NCI-H1417 treated with DMSO at 0.1 percent for 48 hours (cell line): ENCODE data around the gene CUX1.
"Not testable (repeated sequence)": the region's sequence is repeated elsewhere in the genome, so short reads cannot be mapped to it uniquely, and the experiment has no call there.

Source experiments
- DNase-seq: peaks from one replicate; lab custom pipeline; 2025; lab: John Stamatoyannopoulos, UW

The CUX1 gene

DNA sequence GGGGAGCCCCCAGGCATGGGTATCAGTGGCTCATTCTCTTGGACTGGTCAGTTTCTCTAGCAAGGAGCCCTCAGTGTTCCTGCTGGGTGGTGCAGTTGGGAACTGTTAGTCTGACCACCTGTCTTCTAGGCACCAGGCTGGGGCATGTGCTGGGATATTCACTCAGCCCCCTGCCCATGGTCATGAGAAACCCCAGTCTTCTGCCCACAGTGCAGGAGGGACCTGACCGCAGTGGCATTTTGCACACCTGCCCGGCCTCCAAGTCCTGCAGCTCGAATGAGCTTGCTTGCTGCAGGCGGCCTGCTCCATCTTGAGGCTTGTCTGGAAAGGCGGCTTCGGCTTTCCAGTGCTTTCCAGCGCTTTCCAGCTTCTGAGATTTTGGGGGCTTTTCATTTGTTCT, 36.3 kb downstream of the CUX1 start:
- DNase-seq: no peak

DNA sequence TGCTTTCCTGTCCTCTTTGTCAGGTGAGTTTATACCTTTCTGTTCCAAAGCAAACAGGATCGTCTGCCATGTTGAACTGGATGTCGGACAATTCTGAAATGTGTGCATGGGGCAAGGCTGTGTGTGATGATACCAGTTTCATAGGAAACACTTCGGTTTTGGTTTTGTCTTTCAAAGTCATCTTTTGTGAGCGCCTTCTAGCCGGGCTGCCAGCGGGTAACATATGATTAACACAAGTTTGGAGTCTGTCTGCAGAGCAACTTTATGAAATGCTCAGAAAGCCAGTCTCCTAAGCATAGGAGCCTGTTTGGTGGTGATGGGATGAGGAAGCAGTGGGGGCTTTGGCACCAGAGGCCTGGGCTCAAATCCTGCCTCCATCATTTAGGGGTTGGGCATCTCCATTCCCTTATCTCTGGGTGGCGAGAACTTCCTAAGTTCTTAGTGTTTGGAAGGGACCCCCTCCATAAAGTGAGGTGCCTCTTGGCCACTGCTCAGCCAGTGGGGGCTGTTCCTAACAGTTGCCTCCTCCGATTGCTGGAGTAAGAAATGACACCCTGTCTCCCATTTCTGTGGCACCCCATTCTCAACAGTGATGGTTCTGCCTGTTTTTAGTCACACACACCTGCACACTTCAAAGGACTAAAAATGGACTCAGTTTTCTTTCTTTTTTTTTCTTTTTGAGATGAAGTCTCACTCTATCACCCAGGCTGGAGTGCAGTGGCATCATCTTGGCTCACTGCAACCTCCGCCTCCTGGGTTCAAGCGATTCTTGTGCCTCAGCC, 36.8 kb downstream of the CUX1 start:
- no peak for DNase-seq

DNA sequence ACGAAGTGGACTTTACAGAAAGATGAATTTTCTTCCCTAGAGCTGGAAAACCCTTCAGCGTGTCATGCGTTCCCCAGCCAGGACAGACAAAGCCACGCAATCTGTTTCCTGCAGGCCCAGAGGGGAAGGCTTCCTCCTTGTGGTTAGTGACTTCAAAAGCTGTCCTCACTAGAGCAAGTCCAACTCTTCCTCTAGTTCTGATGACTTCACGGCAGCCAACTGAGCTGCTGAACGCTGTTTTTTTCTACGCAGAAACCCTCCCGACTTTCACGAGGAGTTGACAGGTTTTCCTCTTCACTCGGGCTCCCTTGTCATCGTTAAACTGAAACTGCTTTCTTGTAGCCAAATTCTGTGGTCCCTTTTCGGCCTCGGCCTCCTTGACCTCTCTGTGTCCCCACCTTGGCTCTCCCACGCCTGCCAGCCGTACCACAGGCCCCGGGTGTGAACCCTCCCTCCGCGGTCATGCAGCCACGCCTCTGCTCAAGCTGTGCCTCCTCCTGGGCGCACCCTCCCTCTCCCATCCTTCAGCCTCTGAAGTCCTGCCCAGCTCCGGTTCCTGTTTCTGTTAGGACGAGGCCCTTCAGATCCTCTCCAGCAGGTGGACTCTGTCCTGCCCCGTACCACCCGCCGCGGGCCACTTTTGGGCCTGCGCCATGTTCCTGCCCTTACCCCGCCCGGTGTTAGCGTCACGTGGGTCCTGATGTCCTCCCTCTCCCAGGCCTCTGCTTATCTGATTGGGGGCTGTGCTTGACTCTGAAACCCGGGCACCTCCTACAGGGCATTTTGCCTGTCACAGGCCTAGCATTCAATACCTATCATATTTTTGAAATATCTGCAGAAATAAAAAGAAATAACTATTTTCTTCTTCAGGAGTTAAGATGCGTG, 39.3 kb downstream of the CUX1 start:
- no peak for DNase-seq

DNA sequence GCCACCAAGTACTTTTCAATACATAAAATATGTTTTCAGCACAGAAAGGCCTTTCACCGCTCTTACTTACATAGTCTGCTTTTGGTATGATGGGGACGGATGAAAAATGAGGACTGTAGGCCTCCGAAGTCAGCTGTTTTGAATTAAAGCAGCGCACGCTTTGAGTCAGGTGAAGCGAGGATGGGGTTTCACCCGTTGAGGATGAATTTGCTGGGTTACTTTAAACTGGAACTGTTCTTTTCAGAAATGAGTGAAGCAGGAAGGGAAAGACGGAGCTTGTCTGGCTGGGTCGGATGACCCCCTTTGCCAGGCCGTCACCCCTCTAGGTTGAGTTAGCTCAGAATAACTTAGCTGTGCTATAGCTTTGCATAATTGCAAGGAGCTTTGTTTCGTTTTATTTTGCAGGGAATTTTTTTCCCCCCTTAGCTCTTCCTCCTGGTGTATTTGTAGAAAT, 40.0 kb downstream of the CUX1 start:
- DNase-seq: no peak

DNA sequence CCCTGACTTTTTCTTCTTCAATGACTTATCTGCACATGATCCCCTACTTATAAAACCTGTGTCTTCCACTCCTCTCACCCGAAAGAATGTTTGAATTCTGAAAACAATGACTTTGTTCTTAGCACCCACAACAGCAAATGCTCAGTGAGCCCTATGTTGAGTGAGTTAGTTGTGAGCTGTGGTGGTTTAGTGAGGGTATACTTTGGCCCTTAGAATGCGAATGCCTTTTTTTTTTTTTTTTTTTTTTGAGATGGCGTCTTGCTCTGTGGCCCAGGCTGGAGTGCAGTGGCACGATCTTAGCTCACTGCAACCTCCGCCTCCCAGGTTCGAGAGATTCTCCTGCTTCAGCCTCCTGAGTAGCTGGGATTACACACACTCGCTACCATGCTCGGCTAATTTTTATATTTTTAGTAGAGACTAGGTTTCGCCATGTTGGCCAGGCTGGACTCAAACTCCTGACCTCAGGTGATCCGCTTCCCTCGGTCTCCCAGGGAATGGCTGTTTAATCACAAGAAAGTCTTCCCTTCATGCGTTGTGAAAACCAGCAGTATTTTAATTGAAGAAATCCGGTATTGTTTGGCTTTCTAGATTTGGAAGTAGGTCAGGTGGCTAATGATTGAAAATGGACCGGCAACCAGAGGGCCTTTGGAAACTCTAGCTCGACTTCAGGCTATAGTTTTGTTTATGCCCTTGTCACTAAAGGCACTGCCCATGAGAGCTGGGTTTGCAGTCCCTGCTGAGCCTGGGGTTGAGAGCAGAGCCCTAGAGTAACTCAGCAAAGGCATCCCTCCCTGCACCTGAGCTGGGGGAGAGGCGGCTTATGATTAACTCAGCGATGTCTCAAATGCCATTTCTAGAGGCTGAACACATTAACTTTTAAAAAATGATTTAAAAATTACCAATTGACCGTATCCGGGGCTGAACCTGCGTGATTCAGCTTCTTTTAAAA, 41.3 kb downstream of the CUX1 start:
- DNase-seq: no peak

DNA sequence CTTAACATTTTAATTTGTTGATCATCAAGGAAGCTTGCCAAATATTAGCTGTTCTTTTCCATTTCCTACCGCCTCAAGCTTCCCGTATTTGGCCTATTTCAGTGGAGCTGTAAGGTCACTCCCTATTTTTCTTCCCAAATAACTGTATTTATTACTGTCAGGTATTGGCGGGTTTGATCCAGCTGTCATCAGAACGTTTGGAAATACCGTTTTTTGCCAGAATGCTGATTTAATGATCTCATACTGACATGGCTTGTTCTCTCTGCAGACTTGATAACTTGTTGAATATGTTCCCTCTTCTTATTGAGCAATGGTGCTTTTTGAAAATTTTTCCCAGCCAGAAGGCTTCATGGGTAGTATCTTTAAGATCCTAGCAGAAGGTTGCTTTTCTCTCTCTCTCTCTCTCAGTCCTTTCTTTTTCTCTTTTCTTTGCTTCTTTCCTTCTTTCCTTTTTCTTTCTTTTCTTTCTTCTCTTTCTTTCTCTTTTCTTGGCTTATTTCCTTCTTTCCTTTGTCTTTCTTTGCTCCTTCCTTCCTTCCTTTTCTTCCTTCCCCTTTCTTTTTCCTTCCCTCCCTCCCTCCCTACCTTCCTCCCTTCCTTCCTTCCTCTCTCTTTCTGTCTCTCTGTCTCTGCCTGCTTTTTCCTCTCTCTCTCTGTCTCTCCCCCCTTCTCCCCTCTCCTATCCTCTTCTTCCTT, 42.1 kb downstream of the CUX1 start:
- no peak for DNase-seq

DNA sequence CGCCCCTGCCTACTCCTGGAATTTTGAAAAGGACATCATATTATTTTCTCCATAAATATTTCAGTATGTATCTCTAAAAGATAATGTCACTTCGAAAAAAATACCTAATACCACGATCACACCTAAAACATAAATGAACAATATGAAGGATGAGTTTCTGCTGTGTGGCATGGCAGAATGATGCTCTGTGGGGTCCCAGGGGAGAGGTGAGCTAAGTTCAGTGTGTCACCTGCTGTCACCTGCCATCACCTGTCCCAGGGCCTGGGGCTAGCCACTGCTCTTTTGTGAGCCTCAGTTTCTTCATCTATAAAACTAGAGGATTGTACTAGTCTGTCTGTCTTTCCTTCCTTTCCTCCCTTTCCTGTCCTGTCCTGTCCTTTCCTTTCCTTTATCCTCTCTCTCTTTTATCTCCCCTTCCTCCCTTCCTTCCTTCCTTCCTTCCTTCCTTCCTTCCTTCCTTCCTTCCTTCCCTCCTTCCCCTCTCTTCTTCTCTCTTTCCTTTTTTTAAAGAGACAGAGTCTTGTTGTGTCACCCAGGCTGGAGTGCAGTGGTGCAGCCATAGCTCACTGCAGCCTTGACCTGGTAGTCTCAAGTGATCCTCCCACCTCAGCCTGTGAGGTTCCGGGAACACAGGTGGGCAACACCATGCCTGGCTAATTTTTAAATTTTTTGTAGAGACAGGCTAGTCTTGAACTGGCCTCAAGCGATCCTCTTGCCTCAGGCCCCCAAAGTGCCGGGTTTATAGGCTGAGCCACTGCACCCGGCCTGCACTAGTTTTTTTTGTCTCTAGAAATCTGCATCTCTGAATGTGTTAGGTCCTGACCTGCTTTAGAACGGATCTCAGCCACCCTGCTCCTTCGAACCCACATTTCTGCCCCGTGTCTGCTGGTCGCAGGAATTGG, 43.1 kb downstream of the CUX1 start:
- no peak for DNase-seq

DNA sequence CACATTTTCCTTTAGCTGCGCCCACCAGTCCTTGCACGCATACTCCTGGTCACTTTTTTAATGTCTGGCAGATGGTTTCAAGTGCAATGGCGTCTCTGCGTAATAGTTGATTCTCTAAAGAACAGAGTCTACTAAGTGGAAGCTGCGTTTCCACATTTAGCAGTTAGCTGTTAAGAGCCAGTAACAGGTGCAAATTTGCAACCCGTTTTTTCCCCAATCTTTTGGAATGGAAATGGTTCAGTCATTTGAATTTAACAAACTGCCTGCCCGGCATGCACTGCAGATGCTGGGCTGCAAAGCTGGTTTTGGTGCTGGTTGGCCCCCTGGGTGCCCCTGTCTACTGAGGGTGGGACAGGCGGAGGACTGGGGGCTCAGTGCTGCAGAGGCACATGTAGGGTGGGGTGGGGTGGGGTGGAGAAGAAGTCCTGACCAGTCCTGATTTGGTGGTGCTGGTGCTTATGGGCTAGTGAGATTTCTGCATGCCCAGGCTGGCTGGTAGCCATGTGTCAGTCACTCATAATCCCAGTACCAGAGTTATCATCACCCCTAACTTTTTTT, 43.9 kb downstream of the CUX1 start:
- DNase-seq: no peak

DNA sequence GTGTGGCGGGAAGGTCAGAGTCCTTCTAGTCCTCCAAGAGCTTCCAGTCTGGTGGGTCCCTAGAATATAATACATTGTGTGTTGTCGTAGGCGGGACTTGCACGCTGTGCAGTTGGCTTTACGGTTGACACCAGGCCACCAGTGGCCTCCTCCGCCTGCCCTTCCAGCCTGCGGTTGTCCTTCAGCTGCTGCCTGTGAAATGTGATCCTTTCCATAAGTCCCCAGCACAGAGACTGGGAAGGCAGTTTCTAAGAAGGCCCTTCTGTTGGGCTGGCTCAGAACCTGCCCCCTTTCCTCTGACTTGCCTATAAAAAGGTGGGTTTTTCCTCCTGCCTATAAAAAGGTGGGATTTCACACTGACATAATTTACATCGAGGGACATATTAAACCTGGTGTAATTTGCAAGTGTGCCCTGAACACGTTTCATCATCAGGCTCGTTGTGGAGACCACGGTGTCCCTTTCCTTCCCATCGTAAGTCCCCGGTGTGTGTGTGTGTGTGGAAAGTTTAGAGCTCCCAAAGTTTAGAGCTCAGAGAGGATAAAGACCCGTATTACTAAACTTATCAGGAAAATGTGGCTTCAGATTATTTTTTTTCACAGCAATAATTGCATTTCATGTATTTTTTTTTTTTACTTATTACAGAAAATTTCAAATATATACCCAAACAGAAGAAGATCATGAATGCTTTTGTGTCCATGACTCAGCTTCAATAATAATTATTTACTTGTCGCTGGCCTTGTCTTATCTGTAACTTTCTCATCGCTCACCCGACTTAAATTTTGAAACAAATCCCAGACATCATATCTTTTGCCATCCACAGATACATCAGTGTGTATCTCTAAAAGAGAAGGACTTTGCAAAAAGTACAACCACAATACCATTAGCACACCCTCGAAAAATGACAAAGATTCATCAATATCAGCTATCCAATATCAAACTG, 45.1 kb downstream of the CUX1 start:
- DNase-seq: no peak

DNA sequence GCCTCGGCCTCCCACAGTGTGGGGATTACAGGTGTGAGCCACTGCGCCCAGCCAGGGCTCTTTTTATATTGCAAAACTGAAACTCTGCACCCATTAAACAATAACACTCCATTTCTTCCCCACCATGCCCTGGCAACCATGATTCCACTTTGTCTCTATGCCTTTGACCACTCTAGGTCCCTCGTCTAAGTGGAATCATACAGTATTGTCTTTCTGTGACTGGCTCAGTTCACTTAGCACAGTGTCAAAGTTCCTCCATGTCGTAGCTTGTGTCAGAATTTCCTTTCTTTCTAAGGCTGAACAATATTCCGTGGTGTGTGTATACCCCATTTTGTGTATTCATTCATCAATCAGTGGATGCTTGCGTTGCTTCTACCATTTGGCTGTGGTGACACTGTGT, 46.2 kb downstream of the CUX1 start:
- no peak for DNase-seq

DNA sequence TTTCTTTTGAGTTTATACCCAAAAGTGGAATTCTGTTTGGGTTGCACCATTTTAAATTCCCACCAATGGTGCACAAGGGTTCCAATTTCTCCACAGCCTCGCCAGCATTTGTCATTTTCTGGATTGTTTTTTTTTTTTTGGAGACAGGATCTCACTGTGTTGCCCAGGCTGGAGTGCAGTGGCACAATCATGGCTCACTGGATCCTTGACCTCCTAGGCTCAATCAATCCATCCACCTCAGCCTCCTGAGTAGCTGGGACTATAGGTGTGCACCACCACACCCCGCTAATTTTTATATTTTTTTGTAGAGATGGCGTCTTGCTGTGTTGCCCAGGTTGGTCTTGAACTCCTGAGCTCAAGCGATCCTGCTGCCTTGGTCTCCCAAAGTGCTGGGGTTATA, 46.6 kb downstream of the CUX1 start:
- DNase-seq: no peak

DNA sequence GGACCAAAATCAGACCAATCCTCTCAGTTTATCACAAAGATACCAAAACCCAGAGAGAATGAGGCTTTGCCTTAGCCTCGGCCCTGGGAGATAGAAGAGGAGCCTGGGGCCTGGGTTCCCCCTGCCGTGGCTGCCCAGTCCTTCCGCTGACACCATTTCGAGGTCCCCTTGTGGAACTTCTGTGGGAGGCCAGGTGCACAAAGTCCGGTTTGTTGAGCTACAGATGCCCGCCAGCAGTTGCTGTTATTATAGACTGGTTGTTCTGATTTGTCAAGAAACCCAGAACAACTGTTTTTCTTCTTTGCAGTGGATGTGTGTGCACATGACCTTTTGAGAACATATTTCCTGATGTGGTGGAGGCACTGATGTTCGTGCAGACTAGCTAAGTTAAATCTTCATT, 47.6 kb downstream of the CUX1 start:
- DNase-seq: no peak

DNA sequence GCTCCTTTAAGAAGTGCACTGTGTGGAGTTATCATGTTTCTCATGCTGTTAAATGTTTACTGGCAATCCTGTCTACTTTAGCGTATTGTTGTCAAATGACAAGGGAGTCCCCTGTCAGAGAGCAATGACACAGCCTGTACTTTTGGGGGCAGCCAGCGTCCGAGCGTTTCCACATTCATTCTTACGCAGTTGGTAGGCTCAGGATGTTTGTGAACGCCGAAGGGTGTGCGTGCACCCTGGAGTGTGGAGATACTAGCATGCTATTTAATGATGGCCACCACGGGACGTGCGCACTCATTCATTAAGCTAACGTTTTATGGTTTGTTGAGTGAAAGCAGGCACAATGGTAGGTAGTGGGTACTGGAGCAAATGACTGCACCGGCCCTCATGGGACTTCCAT, 48.0 kb downstream of the CUX1 start:
- no peak for DNase-seq

DNA sequence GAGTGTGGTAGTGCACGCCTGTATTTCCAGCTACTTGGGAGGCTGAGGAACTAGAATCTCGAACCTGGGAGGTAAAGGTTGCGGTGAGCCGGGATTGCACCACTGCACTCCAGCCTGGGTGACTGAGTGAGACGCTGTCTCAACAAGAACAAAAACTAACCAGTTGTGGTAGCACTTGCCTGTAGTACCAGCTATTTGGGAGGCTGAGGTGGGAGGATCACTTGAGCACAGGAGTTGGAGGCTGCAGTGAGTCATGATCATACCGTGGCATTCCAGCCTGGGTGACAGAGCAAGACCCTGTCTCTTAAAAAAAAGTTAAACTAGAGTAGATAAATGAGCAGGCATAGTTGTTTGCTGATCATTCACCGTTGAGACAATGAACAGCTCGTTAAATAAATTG, 48.9 kb downstream of the CUX1 start:
- DNase-seq: no peak

DNA sequence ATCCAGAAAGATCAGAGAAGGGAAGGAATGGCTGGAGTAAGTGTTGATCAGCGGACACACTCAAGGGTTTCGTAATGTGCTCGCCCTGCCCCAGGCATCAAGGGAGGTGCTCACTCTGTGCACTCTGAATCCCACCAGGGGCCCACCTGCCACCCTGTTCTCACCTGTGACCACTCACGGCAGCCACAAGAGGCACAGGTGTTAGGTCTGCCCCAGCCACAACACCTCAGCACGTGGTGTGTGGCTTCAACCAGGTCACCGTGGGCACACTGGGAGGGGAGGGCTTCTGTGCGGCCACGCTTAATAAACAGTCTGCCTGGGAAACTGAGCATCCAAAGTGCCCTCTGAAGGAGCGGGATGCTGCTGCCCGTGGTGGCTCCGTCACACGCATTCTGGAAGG, 49.8 kb downstream of the CUX1 start:
- DNase-seq: no peak

DNA sequence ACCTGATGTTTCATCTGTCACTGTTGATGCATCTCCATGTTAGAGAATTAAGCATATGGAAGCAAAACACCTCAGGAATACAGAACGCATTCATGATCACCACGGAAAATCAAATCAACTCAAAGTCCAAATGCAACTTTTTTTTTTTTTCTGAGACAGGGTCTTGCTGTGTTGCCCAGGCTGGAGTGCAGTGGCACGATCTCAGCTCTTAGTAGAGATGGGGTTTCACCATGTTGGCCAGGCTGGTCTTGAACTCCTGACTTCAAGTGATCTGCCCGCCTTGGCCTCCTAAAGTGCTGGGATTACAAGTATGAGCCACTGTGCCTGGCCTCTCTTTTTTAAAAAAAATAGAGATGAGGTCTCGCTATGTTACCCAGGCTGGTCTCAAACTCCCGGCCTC, 50.3 kb downstream of the CUX1 start:
- DNase-seq: not testable (repeated sequence)

DNA sequence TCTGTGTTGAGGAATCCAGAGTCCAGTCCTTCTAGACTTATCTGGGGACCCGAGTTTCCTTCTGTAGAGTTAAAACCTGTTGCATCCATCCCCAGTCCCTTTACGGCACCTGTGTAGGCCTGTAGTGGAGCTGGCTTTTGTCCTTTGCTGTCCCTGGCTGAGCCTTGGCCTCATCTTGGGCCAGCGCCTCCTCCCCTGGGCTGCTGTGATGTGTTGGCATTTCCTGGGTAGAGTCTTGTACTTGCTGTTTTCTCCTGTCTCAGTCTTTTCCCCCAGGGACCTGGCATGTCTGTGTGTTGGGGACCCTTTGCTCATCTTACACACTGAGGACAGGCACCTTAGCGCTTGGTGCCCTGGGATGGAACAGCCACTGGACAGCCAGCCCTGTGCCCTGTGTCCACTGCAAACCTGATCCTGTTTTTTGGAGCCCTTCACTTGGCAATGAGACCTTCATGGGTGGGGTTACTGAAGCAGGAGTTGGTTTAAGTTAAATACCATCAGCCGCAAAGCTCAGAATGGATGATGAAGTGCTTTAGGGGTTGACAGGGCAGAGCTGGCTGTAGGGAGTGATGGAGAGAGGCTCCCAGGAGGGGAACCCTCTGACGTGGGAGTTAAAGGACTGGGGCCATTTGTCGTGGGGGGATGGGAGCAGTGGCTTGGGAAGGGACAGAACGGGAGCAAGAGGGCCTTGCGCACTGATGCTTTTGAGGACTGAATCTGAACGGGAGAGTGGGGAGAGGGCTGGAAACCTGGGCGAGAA, 50.9 kb downstream of the CUX1 start:
- no peak for DNase-seq
